Stimulated activated CD4-positive, alpha-beta T cell treated with anti-CD3 and anti-CD28 coated beads, Interleukin-1b, Interleukin-23, amount 100 ng/mL, for 4 hours (primary cell): ENCODE measurements around the gene NFE2L1.
A peak's percentile ranks its signal among the peaks of the same experiment; 100 is the strongest.
"Not testable (repeated sequence)": the region's sequence is repeated elsewhere in the genome, so short reads cannot be mapped to it uniquely, and the experiment has no call there.

Source experiments
- DNase-seq, 2 donors: peaks; one replicate each; pipeline ENCODE4 v3.0.0-alpha.2; 2020; ENCODE audit warnings: low read depth in 2 of 2

Gene NFE2L1, protein sequence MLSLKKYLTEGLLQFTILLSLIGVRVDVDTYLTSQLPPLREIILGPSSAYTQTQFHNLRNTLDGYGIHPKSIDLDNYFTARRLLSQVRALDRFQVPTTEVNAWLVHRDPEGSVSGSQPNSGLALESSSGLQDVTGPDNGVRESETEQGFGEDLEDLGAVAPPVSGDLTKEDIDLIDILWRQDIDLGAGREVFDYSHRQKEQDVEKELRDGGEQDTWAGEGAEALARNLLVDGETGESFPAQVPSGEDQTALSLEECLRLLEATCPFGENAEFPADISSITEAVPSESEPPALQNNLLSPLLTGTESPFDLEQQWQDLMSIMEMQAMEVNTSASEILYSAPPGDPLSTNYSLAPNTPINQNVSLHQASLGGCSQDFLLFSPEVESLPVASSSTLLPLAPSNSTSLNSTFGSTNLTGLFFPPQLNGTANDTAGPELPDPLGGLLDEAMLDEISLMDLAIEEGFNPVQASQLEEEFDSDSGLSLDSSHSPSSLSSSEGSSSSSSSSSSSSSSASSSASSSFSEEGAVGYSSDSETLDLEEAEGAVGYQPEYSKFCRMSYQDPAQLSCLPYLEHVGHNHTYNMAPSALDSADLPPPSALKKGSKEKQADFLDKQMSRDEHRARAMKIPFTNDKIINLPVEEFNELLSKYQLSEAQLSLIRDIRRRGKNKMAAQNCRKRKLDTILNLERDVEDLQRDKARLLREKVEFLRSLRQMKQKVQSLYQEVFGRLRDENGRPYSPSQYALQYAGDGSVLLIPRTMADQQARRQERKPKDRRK

DNA sequence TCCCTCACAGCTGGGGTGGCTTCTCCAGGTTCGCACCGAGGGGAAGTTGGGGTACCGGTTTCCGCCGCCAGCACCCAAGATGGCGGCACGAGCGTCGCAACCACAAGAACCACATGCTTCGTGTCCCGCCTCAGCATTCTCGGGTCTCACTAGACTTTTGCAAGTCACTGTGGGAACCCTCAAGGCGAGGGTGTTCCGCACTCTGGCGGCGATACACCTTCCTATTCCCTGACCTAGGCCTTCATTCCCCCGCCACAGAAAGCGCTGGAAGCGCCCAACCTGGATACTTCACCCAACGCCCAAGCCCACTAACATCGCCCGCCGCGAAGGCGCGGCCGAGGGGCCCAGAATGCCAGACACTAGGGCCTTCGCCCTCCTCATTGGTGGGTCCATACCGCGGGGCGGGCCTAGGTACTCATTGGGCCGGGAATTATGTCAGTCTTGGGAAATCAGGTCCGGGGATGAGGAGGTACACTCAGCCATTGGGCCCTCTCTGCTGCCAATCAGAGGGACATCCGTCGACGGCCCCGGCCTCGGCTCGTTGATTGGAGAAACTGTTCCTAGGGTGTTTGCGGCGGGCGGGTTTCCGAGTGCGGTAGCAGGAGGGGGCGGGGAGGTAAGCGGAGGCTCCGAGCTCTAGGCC lies at the start of gene NFE2L1:
Gene NFE2L1 (plus strand): TSS at position 619 of the 643 bp plus-strand sequence. CDS start 2,760 bp downstream, outside the sequence.
- DNase-seq: peak; percentile 92 to 93

DNA sequence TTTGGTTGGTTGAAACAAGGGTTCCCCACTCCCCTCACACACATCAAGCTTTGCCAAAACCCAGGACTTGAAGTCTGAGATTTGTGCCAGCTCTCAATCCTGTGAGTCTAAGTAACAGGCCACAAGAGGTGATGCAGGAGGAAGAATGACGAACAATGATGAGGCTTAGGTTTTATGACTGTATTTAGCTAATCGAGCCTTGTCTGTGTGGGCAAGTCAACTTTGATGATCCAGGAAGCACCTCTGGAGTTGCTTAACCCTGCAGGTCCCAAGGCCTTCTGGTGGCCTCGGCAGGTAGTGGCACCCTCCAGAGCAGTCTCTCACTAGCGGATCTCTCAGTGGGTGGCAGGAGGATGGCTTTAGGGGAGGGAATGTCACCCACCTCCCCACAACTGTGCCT lies 48.6 kb upstream of the NFE2L1 start:
- no peak for DNase-seq

DNA sequence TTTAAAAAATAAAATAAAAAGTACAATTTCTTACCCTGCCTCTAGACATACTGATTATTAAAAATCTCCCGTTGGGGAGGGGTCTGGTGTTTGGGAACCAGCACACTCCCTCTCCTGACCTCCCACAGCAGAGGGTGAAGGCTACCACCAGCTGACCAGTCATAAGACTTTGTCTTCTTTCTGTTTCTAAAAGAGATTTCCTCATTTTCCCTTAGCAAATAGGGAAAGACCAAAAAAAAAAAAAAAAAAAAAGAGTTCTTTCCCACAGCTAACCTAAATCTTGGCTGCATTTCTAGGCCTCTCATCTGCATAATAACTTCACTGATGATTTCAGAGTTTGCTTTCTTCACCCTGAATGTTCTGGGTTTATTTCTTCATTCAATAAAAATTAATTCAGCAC lies 47.0 kb upstream of the NFE2L1 start:
- DNase-seq: no peak

DNA sequence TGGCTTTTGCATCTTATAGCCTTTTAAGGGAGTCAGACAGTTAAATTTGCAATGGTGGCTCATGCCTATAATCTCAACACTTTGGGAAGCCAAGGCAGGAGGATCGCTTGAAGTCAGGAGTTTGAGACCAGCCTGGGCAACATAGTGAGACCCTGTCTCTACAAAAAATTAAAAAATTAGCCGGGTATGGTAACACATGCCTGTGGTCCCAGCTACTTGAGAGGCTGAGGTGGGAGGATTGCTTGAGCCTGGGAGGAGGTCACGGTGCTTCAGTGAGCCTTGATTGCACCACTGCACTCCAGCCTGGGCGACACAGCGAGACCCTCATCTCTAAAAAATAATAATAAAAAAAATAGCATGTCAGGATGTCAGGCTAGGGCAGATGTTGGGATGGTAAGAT lies 46.5 kb upstream of the NFE2L1 start:
- DNase-seq: not testable (repeated sequence)

DNA sequence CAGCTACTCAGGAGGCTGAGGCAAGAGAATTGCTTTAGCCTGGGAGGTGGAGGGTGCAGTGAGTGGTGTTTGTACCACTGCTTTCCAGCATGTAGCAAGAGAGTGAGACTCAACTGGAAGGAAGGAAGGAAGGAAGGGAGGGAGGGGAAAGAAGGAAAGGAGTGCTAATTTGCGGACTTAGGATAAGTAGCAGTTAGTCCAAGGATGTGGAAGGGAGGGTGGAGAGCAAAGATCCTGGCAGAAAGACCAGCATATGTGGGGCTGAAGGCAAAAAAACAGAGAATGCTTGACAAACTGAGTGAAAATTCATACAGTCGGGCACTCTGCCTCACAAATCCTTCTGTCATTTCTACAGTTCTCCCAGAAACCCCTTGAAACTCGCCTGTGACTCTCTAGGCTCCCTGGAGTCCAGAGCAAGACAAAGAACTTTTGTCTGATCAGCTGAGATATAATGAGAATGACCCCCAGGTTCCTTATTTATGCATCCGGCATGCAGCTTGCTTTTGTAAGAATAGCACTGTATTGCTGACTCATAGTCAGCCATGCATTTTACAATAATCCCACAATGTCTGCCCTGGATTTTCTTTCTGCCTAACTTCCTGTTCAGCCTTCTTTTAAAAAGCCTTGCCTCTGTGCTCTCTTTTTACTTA lies 45.8 kb upstream of the NFE2L1 start:
- DNase-seq: no peak

DNA sequence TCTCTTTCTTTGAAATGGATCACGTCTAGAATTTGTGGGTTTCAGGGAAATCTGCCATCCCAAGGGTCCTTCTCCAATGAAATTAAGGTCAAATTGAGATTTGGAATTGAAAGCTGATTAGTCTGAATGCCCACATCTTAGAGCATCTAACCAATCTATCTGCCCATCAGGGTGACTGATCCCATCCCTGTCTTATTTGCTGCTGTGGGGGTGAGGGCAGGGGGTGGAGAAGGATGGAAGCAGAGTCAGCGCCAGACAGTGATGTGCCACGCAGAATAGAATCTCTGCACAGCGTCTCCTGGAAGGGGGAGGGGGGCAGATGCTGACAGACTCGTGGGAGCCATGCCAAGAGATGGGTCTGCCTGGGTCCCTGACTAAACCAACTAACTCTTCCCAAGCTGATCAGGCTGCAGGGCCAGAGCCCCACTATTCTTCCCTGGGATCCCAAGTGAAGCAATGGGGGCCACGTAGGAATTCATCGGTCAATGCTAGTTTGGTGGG lies 45.2 kb upstream of the NFE2L1 start:
- DNase-seq: no peak

DNA sequence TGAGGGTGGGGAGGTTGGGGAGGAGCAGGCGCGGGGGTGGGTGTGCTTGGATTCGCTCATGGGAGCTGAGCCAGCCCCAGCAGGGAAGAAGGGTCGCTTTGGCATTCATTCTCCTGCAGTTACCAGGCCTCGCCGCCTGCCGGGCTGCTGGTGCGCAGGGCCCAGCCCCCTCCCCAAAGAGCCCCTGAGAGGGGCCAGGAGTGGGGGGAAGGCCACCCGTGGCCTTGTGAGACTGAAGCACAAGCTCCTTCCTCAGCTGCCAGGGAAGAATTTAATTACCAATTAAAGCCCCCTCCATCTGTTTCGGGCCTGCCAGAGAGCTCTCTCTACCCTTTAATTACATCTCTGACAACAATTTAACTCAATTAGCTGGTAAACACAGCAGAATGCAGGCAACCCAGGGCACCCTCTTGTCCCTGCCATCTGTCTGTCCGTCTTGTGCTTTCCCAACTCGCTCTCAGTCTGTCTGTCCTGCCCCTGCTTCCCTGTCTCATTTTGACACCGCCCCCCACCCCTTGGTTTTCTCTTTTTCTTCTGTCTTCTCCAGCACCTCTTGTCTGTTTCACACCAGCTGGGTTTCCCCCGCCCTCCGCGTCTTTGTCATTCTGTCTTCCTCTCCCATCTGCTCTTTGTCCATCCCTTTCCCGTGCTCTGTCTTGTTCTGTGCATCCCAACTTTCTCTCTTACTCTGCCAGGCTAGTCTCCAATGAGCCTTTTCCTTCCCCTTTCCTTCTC lies 44.6 kb upstream of the NFE2L1 start:
- DNase-seq: no peak

DNA sequence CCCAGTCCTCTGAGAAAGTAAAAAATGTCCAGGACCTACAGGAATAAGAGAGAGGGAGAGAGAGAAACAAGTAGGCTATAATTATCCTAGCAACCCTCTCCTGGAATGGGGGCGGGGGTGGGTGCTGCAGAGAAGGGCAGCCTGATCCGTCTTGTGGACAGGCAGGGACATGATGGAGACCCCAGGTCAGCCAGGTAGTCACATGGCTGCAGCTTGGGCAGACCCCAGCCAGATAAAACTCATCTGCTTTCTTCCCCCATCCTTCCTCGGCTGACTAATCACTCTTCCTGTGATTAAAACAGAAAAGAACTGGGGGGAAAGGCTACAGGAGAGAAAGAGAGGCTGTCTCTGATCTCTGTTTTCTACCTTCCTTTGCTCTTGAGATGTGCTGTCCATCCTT lies 43.2 kb upstream of the NFE2L1 start:
- DNase-seq: no peak

DNA sequence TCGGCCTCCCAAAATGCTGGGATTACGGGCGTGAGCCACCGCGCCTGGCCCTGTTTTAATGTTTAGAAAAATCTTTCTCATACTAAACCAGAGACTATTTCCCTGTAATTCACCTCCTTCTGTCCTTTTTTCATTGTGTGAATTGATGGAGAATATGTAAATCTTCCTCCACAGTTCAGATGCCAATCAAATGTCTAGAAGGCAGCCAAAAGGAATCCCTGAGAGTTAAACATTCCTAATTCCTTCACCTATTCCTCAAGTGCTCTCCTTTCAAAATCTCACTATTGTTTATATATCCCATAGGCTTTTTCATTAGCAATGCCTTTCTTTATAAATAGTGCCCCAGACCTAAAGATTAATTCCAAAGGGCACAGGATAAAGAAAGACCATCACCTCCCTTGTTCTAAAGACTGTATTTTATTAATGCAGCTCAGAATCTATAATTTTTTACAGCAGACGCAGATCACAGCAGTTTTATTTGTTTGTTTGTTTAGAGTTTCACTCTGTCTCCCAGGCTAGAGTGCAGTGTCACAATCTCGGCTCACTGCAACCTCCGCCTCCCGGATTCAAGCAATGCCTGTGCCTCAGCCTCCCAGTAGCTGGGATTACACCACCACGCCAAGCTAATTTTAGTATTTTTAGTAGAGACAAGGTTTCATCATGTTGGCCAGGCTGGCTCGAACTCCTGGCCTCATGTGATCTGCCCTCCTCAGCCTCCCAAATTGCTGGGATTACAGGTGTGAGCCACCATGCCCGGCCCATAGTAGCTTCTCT lies 41.0 kb upstream of the NFE2L1 start:
- DNase-seq: no peak

DNA sequence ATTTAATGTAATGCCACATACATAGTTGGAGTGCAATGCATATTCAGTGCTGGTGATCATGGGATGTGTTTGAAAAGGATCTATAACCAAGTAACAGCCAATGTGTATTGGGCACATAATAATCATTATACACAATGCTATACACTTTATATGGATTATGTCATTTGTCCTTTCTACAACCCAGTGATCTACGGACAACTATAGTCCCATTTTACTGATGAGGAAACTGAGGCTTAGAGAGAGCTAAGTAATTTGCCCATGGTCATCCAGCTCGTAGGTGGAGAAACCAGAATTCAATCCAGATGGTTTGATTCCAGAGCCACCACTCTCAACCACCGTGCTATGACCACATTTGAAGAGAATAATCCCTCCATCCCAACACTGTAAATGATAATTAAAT lies 38.0 kb upstream of the NFE2L1 start:
- no peak for DNase-seq

DNA sequence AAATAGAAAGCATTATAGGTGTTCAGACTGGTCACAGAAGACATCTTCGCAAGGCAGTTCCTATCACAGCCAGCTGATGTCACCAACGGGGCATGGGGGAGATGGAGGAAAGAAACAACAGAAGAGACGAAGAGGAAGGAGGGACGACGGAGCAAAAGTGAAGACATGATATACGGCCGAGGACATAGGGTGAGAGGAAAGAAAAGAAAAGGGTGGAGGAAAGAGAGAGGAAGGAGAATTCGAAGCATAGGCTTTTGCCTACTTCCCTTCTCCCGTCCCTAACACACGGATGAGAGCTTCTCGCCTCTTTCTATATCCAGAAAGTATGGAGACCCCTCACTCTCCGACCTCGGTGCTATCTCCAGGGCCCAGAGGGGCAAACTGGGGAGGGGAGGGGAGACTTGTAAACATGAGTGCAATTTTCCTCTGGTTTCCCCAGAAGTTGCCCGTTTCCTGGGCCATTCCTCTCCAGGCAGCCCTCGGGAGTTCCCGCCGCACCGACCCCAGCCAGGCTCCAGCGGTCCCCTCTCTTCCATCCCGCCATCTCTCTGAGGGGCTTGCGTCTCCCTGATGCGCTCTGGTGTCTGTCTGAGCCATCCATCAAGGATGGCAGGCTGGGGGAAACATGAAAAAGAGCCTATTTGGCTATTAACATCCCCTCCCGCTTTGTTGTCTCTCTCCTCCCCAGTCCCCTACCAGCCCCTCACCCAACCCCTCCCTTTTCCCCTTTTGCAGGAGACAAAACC lies 36.6 kb upstream of the NFE2L1 start:
- peak; percentile 18 to 27 for DNase-seq

DNA sequence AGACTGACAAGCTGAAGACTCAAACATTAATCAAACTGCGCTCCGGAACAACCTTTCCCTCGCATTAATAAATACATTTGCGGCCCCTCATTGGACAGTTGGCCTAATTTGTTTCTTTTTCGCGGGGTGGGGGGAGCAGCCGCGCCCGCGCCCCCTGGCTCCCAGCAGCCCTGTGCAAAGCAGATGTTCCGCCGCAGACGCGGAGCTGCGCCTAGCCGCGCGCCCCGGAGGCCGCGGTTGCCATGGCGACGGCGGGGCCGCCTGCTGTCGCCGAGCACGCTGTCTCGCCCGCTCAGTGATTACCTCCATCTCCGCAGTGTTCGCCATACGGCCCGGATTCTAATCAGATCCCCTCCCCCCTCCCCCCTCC lies 36.0 kb upstream of the NFE2L1 start:
- peak; percentile 37 to 51 for DNase-seq

DNA sequence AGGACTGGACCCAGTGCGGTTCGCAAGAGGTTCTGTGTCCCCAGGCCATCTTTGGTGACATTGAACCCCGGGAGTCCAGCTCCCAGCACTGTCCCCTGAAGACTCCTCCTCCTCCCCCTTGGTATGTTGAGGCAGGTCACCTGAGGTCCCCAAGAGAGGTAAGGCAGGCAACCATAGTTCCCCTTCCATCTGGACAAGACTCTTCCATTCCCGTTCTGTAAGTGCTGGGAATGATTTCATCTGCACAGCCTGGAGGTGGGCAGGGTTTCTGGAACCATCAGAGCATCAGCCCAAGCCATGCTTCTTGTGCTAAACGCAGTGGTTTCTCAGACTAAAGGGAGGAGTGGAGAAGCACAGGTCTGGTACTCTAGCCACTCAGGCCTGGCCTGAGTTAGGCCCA lies 35.5 kb upstream of the NFE2L1 start:
- no peak for DNase-seq

DNA sequence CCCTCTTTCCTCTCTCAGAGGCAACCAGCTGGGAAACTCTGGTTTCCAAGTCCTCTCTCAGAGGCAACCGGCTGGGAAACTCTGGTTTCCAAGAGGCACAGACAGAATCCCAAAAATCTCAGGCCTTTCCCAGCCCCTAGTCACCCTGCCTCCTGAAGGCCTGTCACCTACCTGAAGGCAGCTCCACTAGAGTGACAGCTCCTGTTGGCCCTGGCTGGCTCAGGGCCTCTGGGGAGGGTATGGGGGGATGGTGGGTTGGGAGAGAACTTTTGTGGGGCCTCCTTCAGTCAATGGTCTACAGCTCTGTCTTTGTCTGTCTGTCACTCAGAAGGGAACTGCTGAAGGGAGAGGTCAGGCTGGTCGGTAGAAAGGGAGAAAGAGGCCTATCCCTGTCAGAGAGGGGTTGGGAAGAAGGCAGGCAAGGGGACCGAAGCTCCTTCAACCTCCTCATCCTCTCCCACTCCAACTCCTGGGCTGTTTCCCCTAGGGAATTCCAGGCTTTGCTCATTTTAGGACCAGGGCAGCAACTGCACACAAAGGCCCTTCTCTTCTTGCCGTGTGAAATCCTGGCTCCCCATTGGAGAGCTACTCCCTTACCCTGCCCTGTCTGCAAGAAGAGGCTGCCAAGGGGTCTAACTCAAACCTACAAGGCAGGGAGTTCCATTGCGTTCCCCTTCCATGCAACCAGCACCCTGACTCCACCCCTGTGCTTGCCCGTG lies 34.1 kb upstream of the NFE2L1 start:
- DNase-seq: no peak

DNA sequence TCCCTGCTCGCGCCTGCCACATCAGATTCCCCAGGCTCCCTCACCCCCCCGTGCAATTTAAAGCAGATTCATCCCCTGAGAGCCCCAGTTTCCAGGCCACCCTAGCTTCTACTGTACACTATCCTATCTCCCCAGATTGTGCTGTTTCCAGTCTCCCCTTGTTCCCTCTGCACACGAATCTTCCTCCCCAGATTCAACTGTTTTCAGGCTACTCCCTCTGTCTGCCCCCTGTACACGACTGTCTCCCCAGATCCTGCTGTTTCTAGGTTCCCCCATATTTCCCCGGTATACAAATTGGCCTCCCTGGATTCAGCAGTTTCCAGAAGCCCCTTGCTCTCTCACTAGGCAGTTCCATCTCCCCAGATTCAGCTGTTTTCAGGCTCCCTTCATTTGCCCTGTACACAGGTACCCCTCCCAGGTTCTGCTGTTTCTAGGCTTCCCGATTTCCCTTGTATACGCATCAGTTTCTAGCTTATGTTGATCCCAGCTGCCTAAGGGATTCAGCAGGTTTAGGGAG lies 33.5 kb upstream of the NFE2L1 start:
- DNase-seq: no peak

DNA sequence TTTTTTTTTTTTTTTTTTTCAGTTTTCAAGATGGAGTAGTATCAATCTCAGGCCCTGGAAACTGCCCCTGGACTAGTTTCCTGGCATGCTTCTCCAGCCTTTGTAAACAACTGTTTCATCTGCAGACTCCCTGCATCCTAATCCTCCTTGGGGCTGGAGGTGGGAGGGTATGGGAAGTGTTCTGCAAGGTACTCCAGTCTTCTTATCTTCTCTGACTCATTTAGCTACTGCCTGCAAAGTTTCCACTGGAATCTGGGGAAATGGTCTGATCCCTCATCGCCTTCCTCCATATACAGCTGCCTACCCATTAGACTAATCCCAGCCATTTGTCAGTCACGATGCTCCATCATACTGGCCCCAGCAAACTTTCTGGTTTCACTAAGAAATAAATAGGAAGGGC lies 32.0 kb upstream of the NFE2L1 start:
- no peak for DNase-seq

DNA sequence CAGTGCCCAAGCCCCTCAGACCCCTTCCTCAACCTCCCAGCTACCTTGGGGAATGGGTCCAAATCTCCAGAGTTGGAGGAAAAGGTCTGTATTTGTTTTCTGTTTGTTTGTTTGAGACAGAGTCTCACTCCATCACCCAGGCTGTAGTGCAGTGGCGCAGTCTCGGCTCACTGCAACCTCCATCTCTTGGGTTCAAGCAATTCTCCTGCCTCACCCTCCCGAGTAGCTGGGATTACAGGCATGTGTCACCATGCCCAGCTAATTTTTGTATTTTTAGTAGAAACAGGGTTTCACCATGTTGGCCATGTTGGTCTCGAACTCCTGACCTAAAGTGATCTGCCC lies 30.4 kb upstream of the NFE2L1 start:
- not testable (repeated sequence) for DNase-seq

DNA sequence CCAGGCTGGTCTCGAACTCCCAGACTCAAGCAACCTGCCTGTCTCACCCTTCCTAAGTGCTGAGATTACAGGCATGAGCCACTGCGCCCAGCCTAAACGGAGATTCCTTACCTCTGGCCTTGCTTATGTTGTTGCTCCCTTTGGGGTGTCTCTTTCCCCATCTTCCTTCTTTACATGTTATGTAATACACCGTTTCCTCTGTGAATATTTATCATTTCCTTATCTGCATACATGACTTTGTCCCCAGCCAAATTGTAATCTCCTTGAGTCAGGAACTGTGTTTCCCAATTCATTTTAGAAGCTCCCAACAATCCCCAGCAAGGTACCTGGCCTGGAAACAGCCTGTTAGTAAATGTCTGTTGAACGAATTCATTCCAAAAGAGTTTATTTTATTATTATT lies 26.2 kb upstream of the NFE2L1 start:
- no peak for DNase-seq

DNA sequence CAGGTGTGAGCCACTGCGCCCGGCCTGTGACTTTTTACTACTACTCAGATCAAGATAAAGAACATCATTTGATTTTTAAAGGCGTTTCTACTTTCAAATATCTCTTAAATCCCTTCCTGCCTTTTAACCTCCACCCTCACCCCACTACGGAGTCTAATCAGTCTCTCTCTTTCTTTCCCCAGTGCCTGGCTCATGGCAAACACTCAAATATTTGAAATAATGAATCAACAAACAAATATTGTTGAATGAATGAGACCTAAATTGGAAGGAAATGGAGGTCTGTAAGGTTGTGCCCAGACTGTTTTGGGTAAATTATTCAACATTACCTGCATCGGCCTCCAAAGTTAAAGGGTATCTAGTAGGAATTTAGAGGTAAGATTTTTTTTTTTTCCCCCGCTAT lies 25.3 kb upstream of the NFE2L1 start:
- DNase-seq: no peak
